Measurements from ENCODE around the gene EGFR.

The EGFR gene

DNA sequence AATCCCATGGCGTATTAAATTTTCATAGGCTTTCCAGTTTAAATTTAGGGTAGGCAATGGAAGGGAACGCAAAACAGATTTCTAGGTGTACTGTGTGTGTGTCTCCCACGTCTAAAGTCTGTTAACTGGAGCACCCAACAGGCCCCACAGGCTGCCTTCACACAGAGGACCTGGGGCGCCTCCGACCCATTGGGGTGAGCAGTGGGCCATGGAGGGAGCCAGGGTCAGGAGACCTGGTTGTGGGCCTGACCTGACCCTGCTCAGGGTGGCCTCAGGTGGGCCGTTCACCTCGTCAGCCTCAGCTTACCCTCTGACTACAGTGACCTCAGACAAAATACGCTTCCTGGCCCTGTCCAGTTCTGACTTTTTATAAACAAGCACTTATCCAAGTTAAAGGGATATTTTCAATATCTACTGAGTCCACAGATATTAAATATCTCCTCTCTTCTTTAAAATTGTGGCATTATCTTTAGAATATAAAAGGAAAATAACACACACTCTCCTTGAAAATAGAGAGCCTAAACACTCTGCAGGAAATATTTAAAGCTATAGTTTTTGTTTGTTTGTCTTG is 159.6 kb downstream of the EGFR start:
- no peak for DNase-seq

DNA sequence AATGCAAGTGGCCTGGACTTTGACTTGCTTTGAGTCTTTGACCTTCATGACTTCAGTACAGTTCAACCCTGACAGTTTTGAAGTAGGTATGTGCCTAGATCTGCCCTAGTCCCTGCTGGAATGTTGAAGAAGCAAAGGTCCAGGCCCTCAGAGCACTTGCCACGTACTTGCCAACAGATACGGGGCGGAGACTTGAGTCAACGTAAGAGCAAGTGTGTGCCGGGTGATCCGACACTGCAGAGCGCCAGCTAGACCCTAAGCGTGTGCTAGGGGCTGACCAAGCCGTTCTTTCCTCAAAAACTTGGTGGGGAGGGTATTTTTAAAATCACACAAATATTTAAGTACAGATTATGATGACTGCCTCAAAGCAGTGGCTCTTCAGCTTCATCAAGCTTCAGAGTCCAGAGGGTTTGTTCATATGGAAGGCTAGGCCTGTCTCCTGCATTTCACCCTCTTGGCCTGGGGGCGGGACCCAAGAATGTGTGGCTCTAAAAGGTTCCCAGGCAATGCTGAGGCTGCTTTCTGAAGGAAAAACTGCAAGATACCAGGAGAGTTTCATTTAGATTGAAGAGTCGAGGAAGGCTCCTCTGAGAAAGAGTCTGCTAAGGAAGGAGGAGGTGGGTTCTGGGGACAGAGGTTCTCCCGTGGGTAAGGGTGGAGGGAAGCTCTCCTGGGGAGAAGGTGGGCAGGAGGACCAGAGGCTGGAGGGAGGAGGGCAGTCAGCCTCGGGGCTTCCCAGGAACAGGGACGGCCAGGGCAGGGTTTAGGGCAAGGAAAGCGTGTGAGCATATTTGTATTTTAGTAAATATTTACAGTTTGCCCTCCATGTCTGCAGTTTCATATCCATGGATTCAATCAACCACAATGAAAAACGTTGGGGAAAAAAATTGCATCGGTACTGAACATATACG is 160.3 kb downstream of the EGFR start:
- no peak for DNase-seq

DNA sequence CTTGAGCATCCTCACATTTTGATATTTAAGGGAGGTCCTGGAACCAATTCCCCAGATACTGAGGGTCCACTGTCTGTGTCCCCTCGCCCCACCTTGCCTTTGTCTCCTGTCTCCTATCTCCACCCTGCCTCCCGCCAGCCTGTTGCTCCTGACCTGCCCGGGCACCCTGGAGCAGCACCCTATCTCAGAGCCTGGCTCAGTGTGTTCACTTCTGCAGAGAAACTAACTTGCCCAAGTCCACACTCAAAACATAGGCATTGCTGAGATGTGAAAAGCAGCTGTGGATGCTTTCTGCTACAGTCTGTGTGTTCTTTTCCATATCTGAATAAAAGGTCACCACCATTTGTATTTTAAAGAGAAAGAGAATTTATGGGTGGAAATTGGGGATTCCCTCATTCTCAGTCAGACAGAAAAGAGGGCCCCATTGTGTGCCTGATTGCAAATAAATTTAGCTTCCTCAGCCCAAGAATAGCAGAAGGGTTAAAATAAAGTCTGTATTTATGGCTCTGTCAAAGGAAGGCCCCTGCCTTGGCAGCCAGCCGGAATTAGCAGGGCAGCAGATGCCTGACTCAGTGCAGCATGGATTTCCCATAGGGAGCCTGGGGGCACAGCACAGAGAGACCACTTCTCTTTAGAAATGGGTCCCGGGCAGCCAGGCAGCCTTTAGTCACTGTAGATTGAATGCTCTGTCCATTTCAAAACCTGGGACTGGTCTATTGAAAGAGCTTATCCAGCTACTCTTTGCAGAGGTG is 161.3 kb downstream of the EGFR start:
- no peak for DNase-seq

GRCh38 chr7:55180963-55181542 is 162.2 kb downstream of the EGFR start:
- DNase-seq = no peak

DNA sequence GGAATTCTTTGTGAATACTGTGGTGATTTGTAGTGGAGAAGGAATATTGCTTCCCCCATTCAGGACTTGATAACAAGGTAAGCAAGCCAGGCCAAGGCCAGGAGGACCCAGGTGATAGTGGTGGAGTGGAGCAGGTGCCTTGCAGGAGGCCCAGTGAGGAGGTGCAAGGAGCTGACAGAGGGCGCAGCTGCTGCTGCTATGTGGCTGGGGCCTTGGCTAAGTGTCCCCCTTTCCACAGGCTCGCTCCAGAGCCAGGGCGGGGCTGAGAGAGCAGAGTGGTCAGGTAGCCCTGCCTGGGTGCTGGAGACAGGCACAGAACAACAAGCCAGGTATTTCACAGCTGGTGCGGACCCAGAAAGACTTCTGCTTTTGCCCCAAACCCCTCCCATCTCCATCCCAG is 162.9 kb downstream of the EGFR start:
- DNase-seq = no peak

DNA sequence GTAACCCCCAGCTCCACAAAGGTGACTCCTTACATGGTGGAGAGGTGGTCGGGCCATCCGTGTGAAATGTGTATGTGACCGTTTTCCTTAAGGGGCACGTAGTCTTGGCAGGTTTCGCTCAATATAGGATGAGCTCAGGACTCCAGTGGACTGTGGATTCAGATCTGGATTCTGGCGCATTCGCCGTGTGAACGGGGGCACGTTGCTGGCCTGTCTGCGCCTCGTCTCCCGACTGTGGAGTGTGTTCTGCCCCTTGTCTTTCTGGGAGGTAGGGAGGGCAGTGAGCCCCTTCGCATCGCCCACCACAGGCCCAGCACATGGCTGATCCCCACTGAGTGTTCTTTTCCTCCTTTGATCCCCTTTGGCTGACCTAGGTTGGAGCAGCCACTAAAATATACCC is 165.1 kb downstream of the EGFR start:
- DNase-seq = no peak

DNA sequence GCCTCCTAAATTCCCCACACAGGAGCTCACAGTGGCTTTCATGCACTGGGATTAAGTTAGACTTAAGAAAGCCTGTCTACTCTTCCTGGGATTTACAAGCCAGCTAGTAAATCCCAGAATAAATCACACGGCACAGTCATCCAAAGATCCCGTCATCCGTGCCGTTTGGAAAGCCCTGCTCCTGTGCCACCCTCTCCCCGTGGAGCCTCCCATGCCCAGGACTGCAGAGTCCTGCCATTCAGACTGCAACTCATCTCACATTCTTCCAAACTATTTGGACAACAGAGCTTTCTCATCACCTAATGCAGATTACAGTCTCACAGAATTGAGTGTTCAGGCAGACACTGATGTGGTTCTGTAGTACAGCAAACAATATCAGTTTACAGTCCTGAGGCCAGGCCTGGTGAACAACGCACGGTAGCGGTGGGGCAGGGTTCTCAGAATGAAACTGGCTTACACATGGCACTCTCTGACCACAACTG is 166.5 kb downstream of the EGFR start:
- no peak for DNase-seq

GRCh38 chr7:55185941-55186609 is 167.3 kb downstream of the EGFR start:
- no peak for DNase-seq

- DNase-seq = no peak
Measured at GRCh38 chr7:55187701-55188491, 169.1 kb downstream of the EGFR start.

GRCh38 chr7:55188590-55189138 is 169.8 kb downstream of the EGFR start:
- DNase-seq = no peak

- DNase-seq = no peak
Measured at GRCh38 chr7:55189146-55189766, 170.4 kb downstream of the EGFR start.

GRCh38 chr7:55189878-55190436 is 171.1 kb downstream of the EGFR start:
- DNase-seq = no peak

DNA sequence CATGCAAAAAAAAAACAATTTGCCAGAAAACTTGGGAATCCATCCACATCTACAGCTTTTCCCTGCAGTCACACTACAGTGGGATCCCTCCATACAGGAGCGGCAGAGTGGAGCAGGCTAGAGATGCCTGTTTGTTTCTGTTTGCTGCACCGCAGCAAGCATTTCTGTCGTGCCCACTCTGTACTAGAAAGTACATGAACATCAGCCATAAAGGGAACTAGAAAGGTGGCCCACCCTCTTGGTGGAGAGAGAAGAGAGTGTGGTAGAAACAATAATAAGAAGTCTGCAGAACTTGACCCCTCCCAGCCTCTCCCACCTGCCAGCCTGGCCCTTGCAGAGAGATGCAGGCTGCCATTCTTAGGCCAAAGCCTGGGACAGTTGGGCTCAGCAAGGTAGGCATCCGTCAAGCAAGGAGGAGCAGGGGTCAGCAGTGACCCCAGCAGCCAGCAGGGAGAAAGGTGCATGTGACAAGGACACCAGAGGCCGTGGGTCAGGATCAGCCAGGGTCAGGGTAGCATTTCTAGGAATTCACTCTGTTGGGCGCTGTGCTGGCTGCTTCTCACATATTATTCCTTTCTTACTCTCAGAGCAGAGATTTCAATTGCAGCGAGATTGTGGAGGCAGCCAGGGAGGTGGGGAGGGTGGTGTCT is 171.8 kb downstream of the EGFR start:
- no peak for DNase-seq

- DNase-seq = no peak
Measured at GRCh38 chr7:55191161-55191925, 172.5 kb downstream of the EGFR start.

DNA sequence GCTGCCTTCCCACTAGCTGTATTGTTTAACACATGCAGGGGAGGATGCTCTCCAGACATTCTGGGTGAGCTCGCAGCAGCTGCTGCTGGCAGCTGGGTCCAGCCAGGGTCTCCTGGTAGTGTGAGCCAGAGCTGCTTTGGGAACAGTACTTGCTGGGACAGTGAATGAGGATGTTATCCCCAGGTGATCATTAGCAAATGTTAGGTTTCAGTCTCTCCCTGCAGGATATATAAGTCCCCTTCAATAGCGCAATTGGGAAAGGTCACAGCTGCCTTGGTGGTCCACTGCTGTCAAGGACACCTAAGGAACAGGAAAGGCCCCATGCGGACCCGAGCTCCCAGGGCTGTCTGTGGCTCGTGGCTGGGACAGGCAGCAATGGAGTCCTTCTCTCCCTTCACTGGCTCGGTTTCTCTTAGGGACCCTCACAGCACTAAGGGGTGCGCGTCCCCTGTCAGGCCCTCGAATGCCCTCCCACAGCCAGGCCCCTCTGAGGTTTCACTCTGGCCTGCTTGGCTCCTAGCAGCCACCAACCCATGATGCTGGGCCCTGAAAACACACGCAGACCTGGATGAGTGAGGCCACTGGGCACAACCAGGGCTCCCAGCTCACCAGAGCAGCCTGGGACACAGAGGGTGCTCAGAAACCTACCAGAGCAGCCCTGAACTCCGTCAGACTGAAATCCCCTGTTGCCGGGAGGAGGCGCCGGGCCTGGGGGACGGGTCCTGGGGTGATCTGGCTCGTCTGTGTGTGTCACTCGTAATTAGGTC is 173.3 kb downstream of the EGFR start:
- no peak for DNase-seq

DNA sequence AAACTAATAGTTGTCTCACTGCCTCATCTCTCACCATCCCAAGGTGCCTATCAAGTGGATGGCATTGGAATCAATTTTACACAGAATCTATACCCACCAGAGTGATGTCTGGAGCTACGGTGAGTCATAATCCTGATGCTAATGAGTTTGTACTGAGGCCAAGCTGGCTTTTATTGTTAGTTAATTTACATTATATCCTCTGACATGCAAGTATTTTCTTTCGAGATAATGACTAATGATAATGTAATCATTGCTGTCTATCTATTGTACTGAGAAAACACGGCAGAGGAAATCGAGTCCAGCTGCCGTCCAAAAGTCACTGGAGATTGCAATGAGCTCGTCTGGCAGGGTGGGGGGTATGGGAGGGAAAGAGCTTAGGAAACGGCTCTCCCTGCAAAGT is 173.9 kb downstream of the EGFR start:
- no peak for DNase-seq

- no peak for DNase-seq
Measured at GRCh38 chr7:55193245-55193644, 174.4 kb downstream of the EGFR start.

- no peak for DNase-seq
Measured at GRCh38 chr7:55194522-55194921, 175.7 kb downstream of the EGFR start.

Data from right forelimb (tissue), 1 donor.